COR-L47 (cell line): ENCODE results near the gene ILKAP.

ENCODE experiments used
- DNase-seq: peaks from one replicate; lab custom pipeline; 2025; lab: John Stamatoyannopoulos, UW

Gene ILKAP

GRCh38 chr2:238163481-238164198 lies 39.9 kb downstream of the ILKAP start:
- DNase-seq, result no peak

GRCh38 chr2:238162846-238163441 lies 40.6 kb downstream of the ILKAP start:
- no peak for DNase-seq

GRCh38 chr2:238162251-238162845 lies 41.1 kb downstream of the ILKAP start:
- DNase-seq, result no peak

GRCh38 chr2:238161291-238162051 lies 42.0 kb downstream of the ILKAP start:
- no peak for DNase-seq

- no peak for DNase-seq
Measured at GRCh38 chr2:238160206-238161129, 43.0 kb downstream of the ILKAP start.

- no peak for DNase-seq
Measured at GRCh38 chr2:238159661-238160205, 43.8 kb downstream of the ILKAP start.

- no peak for DNase-seq
Measured at GRCh38 chr2:238159071-238159539, 44.4 kb downstream of the ILKAP start.

- peak; percentile 13 for DNase-seq
Measured at GRCh38 chr2:238158509-238159070, 44.9 kb downstream of the ILKAP start, which contains the start of gene ERFE. Gene ERFE (plus strand): TSS chr2:238158970. CDS start chr2:238159008, 38 bp downstream.

GRCh38 chr2:238158018-238158508 lies 45.4 kb downstream of the ILKAP start:
- DNase-seq, result no peak

- DNase-seq, result peak; percentile 23
Measured at GRCh38 chr2:238157506-238158017, 45.9 kb downstream of the ILKAP start.

GRCh38 chr2:238155761-238156694 lies 47.5 kb downstream of the ILKAP start:
- DNase-seq, result no peak

- DNase-seq, result no peak
Measured at GRCh38 chr2:238155051-238155760, 48.3 kb downstream of the ILKAP start.

GRCh38 chr2:238154570-238154969 lies 48.9 kb downstream of the ILKAP start:
- no peak for DNase-seq

- DNase-seq, result no peak
Measured at GRCh38 chr2:238152771-238153688, 50.5 kb downstream of the ILKAP start.

- DNase-seq, result no peak
Measured at GRCh38 chr2:238151628-238152235, 51.8 kb downstream of the ILKAP start.

- no peak for DNase-seq
Measured at GRCh38 chr2:238151205-238151604, 52.3 kb downstream of the ILKAP start.

GRCh38 chr2:238150686-238151085 lies 52.8 kb downstream of the ILKAP start:
- DNase-seq, result no peak
